Trophoblast cell (in vitro differentiated cells and primary cell): ENCODE measurements around the gene GFPT2.
"Not testable (repeated sequence)": the region's sequence is repeated elsewhere in the genome, so short reads cannot be mapped to it uniquely, and the experiment has no call there.

Source experiments
- DNase-seq, 2 donors: peaks; one replicate each; pipeline ENCODE4 v3.0.0-alpha.2; 2016
- H2AFZ ChIP-seq: 2 replicates; pipeline ENCODE4 v1.6.1; 2013; ENCODE audit warnings: low read length, moderate library complexity, mild to moderate bottlenecking; ENCODE audit not compliant: insufficient read depth, poor library complexity
- H2AK5ac ChIP-seq: 2 replicates; pipeline ENCODE4 v1.6.1; 2013; ENCODE audit warnings: mild to moderate bottlenecking, low read length
- H2BK120ac ChIP-seq: 2 replicates; pipeline ENCODE4 v1.6.1; 2013; ENCODE audit warnings: low read length, mild to moderate bottlenecking, moderate library complexity; ENCODE audit not compliant: insufficient read depth, poor library complexity
- H2BK12ac ChIP-seq: 2 replicates; pipeline ENCODE4 v1.6.1; 2013; ENCODE audit warnings: mild to moderate bottlenecking, low read length, moderate library complexity
- H2BK5ac ChIP-seq: 2 replicates; pipeline ENCODE4 v1.6.1; 2013; ENCODE audit warnings: low read length, low read depth, moderate library complexity, mild to moderate bottlenecking; ENCODE audit not compliant: poor library complexity
- H3K14ac ChIP-seq: 2 replicates; pipeline ENCODE4 v1.6.1; 2013; ENCODE audit warnings: mild to moderate bottlenecking, low read length
- H3K18ac ChIP-seq: 2 replicates; pipeline ENCODE4 v1.6.1; 2013; ENCODE audit warnings: mild to moderate bottlenecking, low read length
- H3K23ac ChIP-seq: 2 replicates; pipeline ENCODE4 v1.6.1; 2013; ENCODE audit warnings: low read length
- H3K27ac ChIP-seq: 2 replicates; pipeline ENCODE4 v1.5.1; 2013; ENCODE audit warnings: low read depth, mild to moderate bottlenecking, inconsistent platforms, low read length, moderate library complexity
- H3K27me3 ChIP-seq: 2 replicates; pipeline ENCODE4 v1.6.1; 2013; ENCODE audit warnings: inconsistent platforms, mild to moderate bottlenecking, low read length, moderate library complexity; ENCODE audit not compliant: insufficient read depth
- H3K36me3 ChIP-seq, 2 experiments: 1 replicate in 1 of 2; 2 replicates in 1 of 2; pipeline ENCODE4 v1.6.1; 2013; ENCODE audit warnings: low read length in 2 of 2, mild to moderate bottlenecking in 2 of 2, moderate library complexity in 1 of 2; ENCODE audit not compliant: insufficient read depth in 2 of 2, control insufficient read depth in 1 of 2
- H3K4ac ChIP-seq: 2 replicates; pipeline ENCODE4 v1.6.1; 2013; ENCODE audit warnings: low read depth, mild to moderate bottlenecking, low read length, moderate library complexity
- H3K4me1 ChIP-seq, 2 experiments: 1 replicate in 1 of 2; 2 replicates in 1 of 2; pipeline ENCODE4 v1.6.1; 2013; ENCODE audit warnings: low read length in 2 of 2, mild to moderate bottlenecking in 2 of 2, moderate library complexity in 1 of 2; ENCODE audit not compliant: insufficient read depth in 2 of 2, control insufficient read depth in 1 of 2
- H3K4me2 ChIP-seq: 2 replicates; pipeline ENCODE4 v1.6.1; 2013; ENCODE audit warnings: inconsistent platforms, mild to moderate bottlenecking, low read length, moderate library complexity
- H3K4me3 ChIP-seq: 2 replicates; pipeline ENCODE4 v1.5.1; 2013; ENCODE audit warnings: mild to moderate bottlenecking, low read depth, low read length, inconsistent platforms
- H3K79me1 ChIP-seq: one replicate; pipeline ENCODE4 v1.6.1; 2013; ENCODE audit warnings: low read length
- H3K79me2 ChIP-seq: 2 replicates; pipeline ENCODE4 v1.6.1; 2013; ENCODE audit warnings: low read length, mild to moderate bottlenecking; ENCODE audit not compliant: control insufficient read depth, insufficient read depth, poor library complexity
- H3K9ac ChIP-seq: 2 replicates; pipeline ENCODE4 v1.6.1; 2013; ENCODE audit warnings: mild to moderate bottlenecking, low read length
- H3K9me3 ChIP-seq: 2 replicates; pipeline ENCODE4 v1.6.1; 2013; ENCODE audit warnings: low read depth, mild to moderate bottlenecking, control low read depth, inconsistent platforms, low read length; ENCODE audit not compliant: insufficient read depth
- H4K12ac ChIP-seq: 2 replicates; pipeline ENCODE4 v1.6.1; 2013; ENCODE audit warnings: low read depth, mild to moderate bottlenecking, low read length, moderate library complexity
- H4K8ac ChIP-seq: 2 replicates; pipeline ENCODE4 v1.6.1; 2013; ENCODE audit warnings: low read depth, mild to moderate bottlenecking, low read length, moderate library complexity
- H4K91ac ChIP-seq: one replicate; pipeline ENCODE4 v1.6.1; 2013; ENCODE audit warnings: low read depth, mild to moderate bottlenecking, low read length, moderate library complexity
- WGBS: extraction: QIAGEN DNeasy Blood & Tissue Kit; methylation state at CpG from one replicate; pipeline ENCODE4 v1.1.7; 2013; ENCODE audit warnings: missing lambda C conversion rate; ENCODE audit not compliant: insufficient read length, insufficient coverage; ENCODE audit errors: extremely low coverage; 5-methylcytosine and 5-hydroxymethylcytosine counted together

The GFPT2 gene

DNA sequence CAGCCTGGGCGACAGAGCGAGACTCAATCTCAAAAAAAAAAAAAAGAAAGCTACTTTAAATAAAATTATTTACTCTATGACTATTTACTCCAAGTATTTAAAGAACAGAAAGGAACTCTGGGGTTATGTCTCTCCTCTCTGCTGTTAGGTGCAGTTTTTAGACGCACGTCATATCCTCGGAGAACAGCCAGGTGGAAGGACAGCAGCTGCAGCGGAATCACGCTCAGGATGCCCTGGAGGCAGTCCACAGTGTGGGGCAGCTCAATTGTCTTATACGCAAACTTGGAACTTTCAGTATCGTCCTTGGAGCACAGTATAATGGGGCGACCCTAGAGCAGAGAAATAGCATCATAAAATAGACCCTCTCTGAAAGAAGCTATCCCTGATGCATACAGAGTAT is 50.9 kb downstream of the GFPT2 start:
- no peak overlapping the region for H2AFZ ChIP-seq
- DNase-seq: peak; percentile 56 to 70
- H3K79me1 ChIP-seq: no peaks in the 10 kb centered on the region
- no peaks in the 10 kb centered on the region for H3K27me3 ChIP-seq
- no peaks in the 10 kb centered on the region for H3K36me3 ChIP-seq
- H3K4me1 ChIP-seq: no peaks in the 10 kb centered on the region
- no peak overlapping the region for H3K9ac ChIP-seq
- no peak overlapping the region for H4K91ac ChIP-seq
- H2BK12ac ChIP-seq: no peak overlapping the region
- no peak overlapping the region for H3K4me3 ChIP-seq
- H3K9me3 ChIP-seq: no peaks in the 10 kb centered on the region
- no CpG with 5 or more reads among the region's 10 CpGs for WGBS
- H3K4me2 ChIP-seq: no peak overlapping the region
- no peak overlapping the region for H3K18ac ChIP-seq
- no peak overlapping the region for H3K27ac ChIP-seq
- no peak overlapping the region for H2BK120ac ChIP-seq
- no peak overlapping the region for H4K8ac ChIP-seq
- no peak overlapping the region for H2AK5ac ChIP-seq
- no peak overlapping the region for H4K12ac ChIP-seq
- H2BK5ac ChIP-seq: no peak overlapping the region
- no peak overlapping the region for H3K14ac ChIP-seq
- H3K4ac ChIP-seq: no peak overlapping the region
- H3K23ac ChIP-seq: no peak overlapping the region
- no peaks in the 10 kb centered on the region for H3K79me2 ChIP-seq

DNA sequence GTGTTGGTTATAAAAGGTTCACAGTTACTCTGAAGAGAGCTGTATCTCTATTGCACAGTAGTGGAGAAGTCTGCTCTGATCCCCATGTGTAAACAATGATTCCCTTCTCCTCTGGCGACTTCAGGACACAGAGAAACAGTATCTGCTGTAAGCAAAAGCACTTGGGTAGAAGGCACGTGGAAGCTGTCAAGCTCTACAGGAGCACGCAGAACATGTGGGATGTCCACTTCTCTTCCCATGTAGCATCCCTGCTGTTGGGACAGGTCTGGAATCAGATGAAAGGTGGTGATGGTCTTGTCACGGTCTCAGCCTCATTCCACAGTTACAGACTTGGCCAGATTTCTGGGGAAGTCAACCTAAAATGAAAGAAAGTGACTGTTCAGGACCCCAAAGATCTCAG is 51.9 kb downstream of the GFPT2 start:
- H3K9me3 ChIP-seq: no peaks in the 10 kb centered on the region
- H4K91ac ChIP-seq: no peak overlapping the region
- H3K18ac ChIP-seq: no peak overlapping the region
- H3K4ac ChIP-seq: no peak overlapping the region
- DNase-seq: no peak
- H3K14ac ChIP-seq: no peak overlapping the region
- no peaks in the 10 kb centered on the region for H3K4me1 ChIP-seq
- no peak overlapping the region for H3K9ac ChIP-seq
- H2BK5ac ChIP-seq: no peak overlapping the region
- H2AK5ac ChIP-seq: no peak overlapping the region
- H3K4me2 ChIP-seq: no peak overlapping the region
- no peak overlapping the region for H3K27ac ChIP-seq
- no peak overlapping the region for H2BK12ac ChIP-seq
- H3K27me3 ChIP-seq: no peaks in the 10 kb centered on the region
- H3K4me3 ChIP-seq: no peak overlapping the region
- no CpG with 5 or more reads among the region's 4 CpGs for WGBS
- H3K79me1 ChIP-seq: no peaks in the 10 kb centered on the region
- H3K23ac ChIP-seq: no peak overlapping the region
- H4K8ac ChIP-seq: no peak overlapping the region
- H3K79me2 ChIP-seq: no peaks in the 10 kb centered on the region
- no peak overlapping the region for H2BK120ac ChIP-seq
- H2AFZ ChIP-seq: no peak overlapping the region
- H4K12ac ChIP-seq: no peak overlapping the region
- no peaks in the 10 kb centered on the region for H3K36me3 ChIP-seq

DNA sequence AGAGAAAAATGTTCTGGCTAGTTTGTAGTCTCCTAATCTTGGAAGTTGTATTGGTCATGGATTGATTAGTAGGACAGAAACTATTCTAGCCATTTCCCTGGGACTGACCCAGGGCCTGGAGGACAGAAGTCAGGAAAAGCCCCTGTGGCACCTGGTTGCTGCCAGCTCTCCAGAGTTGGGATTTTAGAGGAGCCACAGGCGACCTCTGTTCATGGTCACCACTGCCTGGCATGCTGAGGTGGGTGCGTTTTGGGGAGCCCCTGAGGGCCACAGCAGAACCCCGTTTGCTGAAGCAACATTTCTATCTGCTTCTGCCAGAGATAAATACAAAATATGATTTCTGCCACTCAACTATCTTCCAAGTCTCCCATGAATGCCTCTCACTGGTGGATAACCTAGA is 53.6 kb downstream of the GFPT2 start:
- H4K91ac ChIP-seq: no peak overlapping the region
- H2AFZ ChIP-seq: no peak overlapping the region
- H3K18ac ChIP-seq: no peak overlapping the region
- no peak overlapping the region for H2AK5ac ChIP-seq
- H3K14ac ChIP-seq: no peak overlapping the region
- no peak overlapping the region for H4K12ac ChIP-seq
- no peak overlapping the region for H3K27ac ChIP-seq
- H2BK5ac ChIP-seq: no peak overlapping the region
- no peak overlapping the region for H3K4ac ChIP-seq
- no peak overlapping the region for H3K23ac ChIP-seq
- no peaks in the 10 kb centered on the region for H3K79me2 ChIP-seq
- no CpG with 5 or more reads among the region's 3 CpGs for WGBS
- no peak overlapping the region for H3K4me3 ChIP-seq
- no peaks in the 10 kb centered on the region for H3K9me3 ChIP-seq
- H2BK120ac ChIP-seq: no peak overlapping the region
- no peaks in the 10 kb centered on the region for H3K27me3 ChIP-seq
- H2BK12ac ChIP-seq: no peak overlapping the region
- no peak overlapping the region for H3K4me2 ChIP-seq
- DNase-seq: no peak
- H3K36me3 ChIP-seq: no peaks in the 10 kb centered on the region
- no peaks in the 10 kb centered on the region for H3K4me1 ChIP-seq
- no peaks in the 10 kb centered on the region for H3K79me1 ChIP-seq
- H4K8ac ChIP-seq: no peak overlapping the region
- H3K9ac ChIP-seq: no peak overlapping the region

DNA sequence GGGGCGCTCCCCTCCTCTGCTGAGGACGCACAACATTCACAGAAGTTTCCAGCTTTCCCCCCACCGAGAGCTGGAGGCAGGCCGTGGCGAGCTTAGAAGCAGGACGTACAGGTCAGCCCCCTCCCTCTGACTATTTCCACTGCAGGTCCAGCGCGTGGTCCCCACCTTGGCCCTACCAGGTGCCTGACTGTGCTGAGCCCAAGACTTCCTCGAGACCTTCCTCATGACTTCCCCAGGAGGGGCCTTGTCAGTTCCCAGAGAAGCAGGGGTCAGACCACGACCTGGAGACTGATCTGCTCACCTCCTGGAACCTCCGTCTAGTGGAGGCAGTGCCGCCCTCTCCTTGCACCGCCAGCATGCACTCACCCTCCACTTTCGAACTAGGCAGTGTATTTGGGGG is 54.1 kb downstream of the GFPT2 start:
- H3K36me3 ChIP-seq, H2BK120ac ChIP-seq, H3K79me2 ChIP-seq, H3K27ac ChIP-seq, H2AK5ac ChIP-seq, H3K27me3 ChIP-seq, H4K12ac ChIP-seq, H3K18ac ChIP-seq, H2AFZ ChIP-seq, H3K9me3 ChIP-seq, H4K8ac ChIP-seq, H4K91ac ChIP-seq, DNase-seq, H3K4me3 ChIP-seq, H3K9ac ChIP-seq, H3K4me1 ChIP-seq, H3K14ac ChIP-seq, H3K23ac ChIP-seq, H2BK5ac ChIP-seq, H3K79me1 ChIP-seq, H2BK12ac ChIP-seq, H3K4me2 ChIP-seq, H3K4ac ChIP-seq: not testable (repeated sequence)
- no CpG with 5 or more reads among the region's 14 CpGs for WGBS
